OCI-LY7 (cell line): ENCODE data around the gene AKR1A1. TPM values are rescaled to one million over a fixed set of nuclear protein-coding genes. Genes with fewer than 3 reads are reported as not detected.

Source experiments
- Bru-seq: library from RNA; stranded (reverse); fragments of 400-500 nt; gene quantifications from one replicate; lab custom pipeline; 2021; lab: Mats Ljungman, UMichigan
- BruChase-seq, 2 experiments: library from RNA; stranded (reverse); fragments of 400-500 nt; gene quantifications; one replicate each; lab custom pipeline; 2021; lab: Mats Ljungman, UMichigan
- BruUV-seq: library from RNA; stranded (reverse); fragments of 400-500 nt; replicated peaks from 2 replicates; lab custom pipeline; 2021; lab: Mats Ljungman, UMichigan
- CTCF ChIA-PET: fragments of 300-600 bp; sonication (Branson Sonifier 250); formaldehyde crosslinking; loops from one replicate; lab custom pipeline; 2022; ENCODE audit warnings: antibody characterized with exemption; ENCODE audit not compliant: unreplicated experiment; lab: Charles Lee
- POLR2A ChIA-PET: fragments of 300-600 bp; sonication (Branson Sonifier 250); formaldehyde crosslinking; loops from one replicate; lab custom pipeline; 2022; ENCODE audit warnings: antibody characterized with exemption; lab: Charles Lee
- DNase-seq: peaks from one replicate; pipeline ENCODE4 v3.0.0-alpha.2; 2015; ENCODE audit warnings: low spot score
- H2AFZ ChIP-seq: fragments of 200-600 bp; sonication (generic), shearing (Covaris generic); 2 replicates; pipeline ENCODE4 v1.6.1; 2014; ENCODE audit warnings: mild to moderate bottlenecking, antibody characterized with exemption, low read length, moderate library complexity
- H3K27ac ChIP-seq: fragments of 200-600 bp; sonication (generic); 2 replicates; pipeline ENCODE4 v1.5.1; 2014; ENCODE audit warnings: mixed run types, low read depth, mild to moderate bottlenecking, moderate library complexity, low read length, inconsistent platforms; ENCODE audit not compliant: poor library complexity, severe bottlenecking
- H3K36me3 ChIP-seq: fragments of 200-600 bp; sonication (generic); 2 replicates; pipeline ENCODE4 v1.6.1; 2014; ENCODE audit warnings: mild to moderate bottlenecking, antibody characterized with exemption, low read length, moderate library complexity, mixed read lengths; ENCODE audit not compliant: insufficient read depth
- H3K4me1 ChIP-seq: fragments of 200-600 bp; sonication (generic); 2 replicates; pipeline ENCODE4 v1.5.1; 2014; ENCODE audit warnings: mild to moderate bottlenecking, low read length; ENCODE audit not compliant: insufficient read depth, poor library complexity, severe bottlenecking
- H3K4me2 ChIP-seq: fragments of 200-600 bp; sonication (generic); 2 replicates; pipeline ENCODE4 v1.6.1; 2014; ENCODE audit warnings: mild to moderate bottlenecking, low read length
- H3K4me3 ChIP-seq: fragments of 200-600 bp; sonication (generic); 2 replicates; pipeline ENCODE4 v1.5.1; 2014; ENCODE audit warnings: mild to moderate bottlenecking, low read depth, low read length; ENCODE audit not compliant: poor library complexity, severe bottlenecking
- H3K79me2 ChIP-seq: fragments of 200-600 bp; sonication (generic); 2 replicates; pipeline ENCODE4 v1.6.1; 2016; ENCODE audit warnings: low read depth, mild to moderate bottlenecking, low read length, moderate library complexity, mixed read lengths; ENCODE audit not compliant: insufficient read depth
- H3K9me2 ChIP-seq: fragments of 200-600 bp; sonication (generic); 2 replicates; pipeline ENCODE4 v1.6.1; 2016; ENCODE audit warnings: mild to moderate bottlenecking, low read length, mixed read lengths; ENCODE audit not compliant: insufficient read depth
- H3K9me3 ChIP-seq: fragments of 200-600 bp; sonication (generic); 2 replicates; pipeline ENCODE4 v1.6.1; 2014; ENCODE audit warnings: mild to moderate bottlenecking, mixed run types, low read length, mixed read lengths
- H4K20me1 ChIP-seq: fragments of 200-600 bp; sonication (generic); 2 replicates; pipeline ENCODE4 v1.6.1; 2014; ENCODE audit warnings: mild to moderate bottlenecking, antibody characterized with exemption, low read length, moderate library complexity, mixed read lengths; ENCODE audit not compliant: insufficient read depth
- EZH2phosphoT487 ChIP-seq: fragments of 200-600 bp; sonication (generic); IDR thresholded peaks from 2 replicates; pipeline ENCODE4 v1.6.1; 2018; ENCODE audit warnings: low read depth, borderline replicate concordance, mild to moderate bottlenecking, mixed run types, antibody characterized with exemption, low read length, moderate library complexity, mixed read lengths
- intact Hi-C: fragments of 100-400 bp; cut with micrococcal nuclease; formaldehyde crosslinking; loops from one replicate; pipeline ENCODE4 v1.10.0; 2022; ENCODE audit not compliant: unreplicated experiment
- long read RNA-seq: library from polyadenylated mRNA; stranded (forward); transcript quantifications from one replicate; pipeline ENCODE4 v2.0.0, GENCODE V29; 2022
- total RNA-seq, 2 experiments: library from RNA; depleted of rRNA in 1 of 2; stranded (reverse); fragments of >200 nt in 1 of 2; shearing (Covaris generic) in 1 of 2; gene quantifications; 2 replicates each; pipeline ENCODE4 v1.2.3, GENCODE V29; 2014 to 2022
- TF ChIP-seq, protein P1 (sequence below): fragments of 200-600 bp; sonication (generic); conservative IDR thresholded peaks from 2 replicates; pipeline ENCODE4 v1.5.1; 2014; ENCODE audit warnings: mild to moderate bottlenecking, antibody characterized with exemption, low read length, moderate library complexity, mixed read lengths

AKR1A1 gene
- total RNA-seq (2014; rRNA removed; shearing (Covaris generic)), result 110 and 142 TPM in 2 replicates
- total RNA-seq (2022), result 141 and 152 TPM in 2 replicates
- percentile 72 among the genes with signal in this experiment for Bru-seq, nascent RNA
- percentile 81 among the genes with signal in this experiment for BruChase-seq, experiment 1, labeled RNA remaining after a 6-hour chase
- BruChase-seq, experiment 2, labeled RNA remaining after a 2-hour chase, result percentile 76 among the genes with signal in this experiment
- long read RNA-seq, transcript AKR1A1-201 (9 exons, 1,166 nt), result major isoform, 56 of 138 reads
- long read RNA-seq, transcript AKR1A1-202 (10 exons, 1,818 nt), result minor isoform, 21 of 138 reads
- long read RNA-seq, transcript AKR1A1-214 (10 exons, 1,360 nt), result minor isoform, 8 of 138 reads
- long read RNA-seq, partial matches to known transcripts, result 17 of 138 reads
- long read RNA-seq, other reads (novel, unspliced or antisense), result 34 of 138 reads

DNA sequence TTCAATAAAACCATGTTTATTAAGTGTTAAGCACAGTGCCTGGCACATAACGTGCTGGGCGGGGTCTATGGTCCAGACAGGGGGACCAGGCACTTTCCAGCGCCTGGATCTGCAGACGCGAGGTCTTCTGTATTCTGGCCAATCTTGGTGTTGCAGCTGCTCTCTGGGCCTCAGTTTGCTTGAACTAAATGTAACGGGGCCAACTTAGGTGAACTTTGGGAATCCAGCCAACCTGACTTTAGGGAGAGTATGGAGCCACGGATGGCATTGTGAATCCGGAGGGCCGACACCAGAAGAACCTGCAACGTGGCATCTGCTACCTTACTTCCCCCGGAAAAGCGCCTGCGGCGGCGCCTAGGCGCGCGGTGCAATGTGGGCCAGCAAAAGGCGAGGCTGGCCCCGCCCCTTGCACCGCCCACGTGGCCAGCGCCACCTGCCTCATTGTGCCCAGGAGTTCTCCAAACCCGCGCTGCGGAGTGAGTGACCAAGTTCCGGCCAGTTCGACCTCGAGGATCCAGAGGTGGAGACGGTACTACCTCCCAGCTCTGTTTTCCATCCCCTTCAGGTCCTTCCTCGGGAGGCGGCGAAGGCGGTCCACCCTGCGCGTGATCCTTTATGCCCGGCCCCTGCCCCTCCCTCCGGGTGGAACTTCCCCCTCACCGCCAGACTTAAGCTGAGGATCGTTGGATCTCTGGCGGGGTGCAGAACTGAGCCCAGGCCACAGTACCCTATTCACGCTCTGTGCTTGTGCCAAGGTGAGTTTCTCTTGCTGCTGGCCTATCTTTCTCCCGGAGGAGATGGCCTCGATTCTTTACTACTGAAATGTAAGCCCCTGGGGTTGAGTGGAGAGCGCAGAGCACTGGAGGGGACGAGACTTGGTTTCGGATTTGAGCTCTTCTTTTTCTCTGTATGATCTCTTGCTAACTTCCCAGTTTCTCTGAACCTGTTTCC is at the start of gene AKR1A1:
TSS of gene AKR1A1 (plus strand) at position 426 of the 951 bp plus-strand sequence. CDS start 10,969 bp downstream, outside the sequence.
- Histone ChIP-seq H3K27ac (peak within 1 kb of the TSS; percentile 46), H3K4me1 (peaks cover 21% of the 10 kb centered on the region), H2AFZ (peak within 1 kb of the TSS; percentile 62), H4K20me1 (peaks cover 6% of the 10 kb centered on the region; the same call in 1 of the 2 replicates), H3K36me3 (peaks cover 32% of the 10 kb centered on the region), H3K9me2 (no peaks in the 10 kb centered on the region), H3K9me3 (no peaks in the 10 kb centered on the region), H3K4me2 (peak within 1 kb of the TSS; percentile 98), H3K79me2 (peaks cover 22% of the 10 kb centered on the region), H3K4me3 (peak within 1 kb of the TSS; percentile 86)
- no peak for TF ChIP-seq EZH2phosphoT487
- TF ChIP-seq, protein P1, sequence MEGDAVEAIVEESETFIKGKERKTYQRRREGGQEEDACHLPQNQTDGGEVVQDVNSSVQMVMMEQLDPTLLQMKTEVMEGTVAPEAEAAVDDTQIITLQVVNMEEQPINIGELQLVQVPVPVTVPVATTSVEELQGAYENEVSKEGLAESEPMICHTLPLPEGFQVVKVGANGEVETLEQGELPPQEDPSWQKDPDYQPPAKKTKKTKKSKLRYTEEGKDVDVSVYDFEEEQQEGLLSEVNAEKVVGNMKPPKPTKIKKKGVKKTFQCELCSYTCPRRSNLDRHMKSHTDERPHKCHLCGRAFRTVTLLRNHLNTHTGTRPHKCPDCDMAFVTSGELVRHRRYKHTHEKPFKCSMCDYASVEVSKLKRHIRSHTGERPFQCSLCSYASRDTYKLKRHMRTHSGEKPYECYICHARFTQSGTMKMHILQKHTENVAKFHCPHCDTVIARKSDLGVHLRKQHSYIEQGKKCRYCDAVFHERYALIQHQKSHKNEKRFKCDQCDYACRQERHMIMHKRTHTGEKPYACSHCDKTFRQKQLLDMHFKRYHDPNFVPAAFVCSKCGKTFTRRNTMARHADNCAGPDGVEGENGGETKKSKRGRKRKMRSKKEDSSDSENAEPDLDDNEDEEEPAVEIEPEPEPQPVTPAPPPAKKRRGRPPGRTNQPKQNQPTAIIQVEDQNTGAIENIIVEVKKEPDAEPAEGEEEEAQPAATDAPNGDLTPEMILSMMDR, result no peak
- DNase-seq, result peak; percentile 94
- intact Hi-C loops, result loop anchor here (2.0 kb wide), 1 partner anchor 30 kb away; the partner anchor contains the start of gene PRDX1
- POLR2A ChIA-PET, result interaction anchor here (0.5 to 1.7 kb wide), 21 partner anchors 8 to 819 kb away, joined by 3 to 11 read pairs (median 4); partner anchors contain the start of genes MUTYH, NASP, PRDX1 and TOE1
- CTCF ChIA-PET, result interaction anchor here (0.9 to 1.0 kb wide), 2 partner anchors 9 to 32 kb away, joined by 3 to 4 read pairs; no protein-coding TSS in a partner anchor
- BruUV-seq, result no TSS peak

DNA sequence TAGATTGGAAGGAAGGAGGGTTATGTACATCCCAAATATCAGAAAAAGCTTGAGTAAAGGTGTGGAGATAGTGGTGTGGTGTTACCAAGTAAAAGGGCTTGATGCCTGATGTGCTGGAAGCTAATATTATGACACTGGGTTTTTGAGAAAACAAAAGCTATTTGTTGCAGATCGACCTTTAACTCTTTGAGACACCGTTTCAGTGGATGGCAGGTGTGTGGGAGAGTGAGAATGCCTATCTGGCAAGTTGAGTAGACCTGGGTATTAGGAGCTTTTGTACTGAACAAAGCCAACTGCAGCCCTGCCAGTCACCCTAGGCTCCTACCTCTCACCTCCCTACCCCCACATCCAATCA is 49.1 kb upstream of the AKR1A1 start:
- peaks cover 8% of the 10 kb centered on the region; the same call in 1 of the 2 replicates for H3K79me2 ChIP-seq
- TF ChIP-seq, protein P1, result no peak
- no peak for TF ChIP-seq EZH2phosphoT487
- DNase-seq, result no peak
- peak overlapping the region; percentile 99 for H3K4me2 ChIP-seq
- H3K27ac ChIP-seq, result no peak overlapping the region
- POLR2A ChIA-PET, result interaction anchor here (0.7 to 4.0 kb wide), 14 partner anchors 11 to 234 kb away, joined by 3 to 22 read pairs (median 4); partner anchors contain the start of genes MUTYH, PRDX1 and TOE1
- no peaks in the 10 kb centered on the region for H3K9me2 ChIP-seq
- H3K4me1 ChIP-seq, result peaks cover 21% of the 10 kb centered on the region
- no peak overlapping the region for H2AFZ ChIP-seq
- H3K4me3 ChIP-seq, result peak overlapping the region; percentile 86
- H3K36me3 ChIP-seq, result no peaks in the 10 kb centered on the region; the same call in 1 of the 2 replicates
- H4K20me1 ChIP-seq, result no peaks in the 10 kb centered on the region
- BruUV-seq, result no TSS peak
- intact Hi-C loops, result loop anchor here (2.0 kb wide), 2 partner anchors 19 to 69 kb away; partner anchors contain the start of gene PRDX1
- CTCF ChIA-PET, result interaction anchor here (1.3 to 2.6 kb wide), 2 partner anchors 68 to 81 kb away, joined by 5 to 12 read pairs; no protein-coding TSS in a partner anchor
- H3K9me3 ChIP-seq, result no peaks in the 10 kb centered on the region
